Prostate gland (tissue), 2 donors: Measurements from ENCODE around the gene ID3. TPM values are rescaled to one million over a fixed set of nuclear protein-coding genes. Genes with fewer than 3 reads are reported as not detected.

ENCODE experiments used
- DNase-seq: peaks from one replicate; pipeline ENCODE4 v3.0.0-alpha.2; 2019; ENCODE audit warnings: low spot score
- H3K27ac ChIP-seq, 2 donors: fragments of 200-600 bp; sonication (generic); 2 replicates each; pipeline ENCODE4 v1.5.1; 2017 to 2019
- H3K27me3 ChIP-seq: fragments of 200-600 bp; sonication (generic); replicated peaks from 2 replicates; pipeline ENCODE4 v1.5.1; 2019; ENCODE audit not compliant: insufficient read depth
- H3K36me3 ChIP-seq, 2 donors: fragments of 200-600 bp; sonication (generic); 1 replicate in 1 of 2; 2 replicates in 1 of 2; pipeline versions ENCODE4 v1.5.1 to v1.8.1; 2017 to 2019
- H3K4me1 ChIP-seq: fragments of 200-600 bp; sonication (generic); replicated peaks from 2 replicates; pipeline ENCODE4 v1.5.1; 2019
- H3K4me3 ChIP-seq, 2 donors: fragments of 200-600 bp; sonication (generic); 2 replicates each; pipeline ENCODE4 v1.5.1; 2017 to 2019
- H3K9me3 ChIP-seq: fragments of 200-600 bp; sonication (generic); 2 replicates; pipeline ENCODE4 v1.5.1; 2017
- POLR2A ChIP-seq: fragments of 450-650 bp; IDR thresholded peaks from one replicate; pipeline ENCODE4 v1.6.1; 2016; ENCODE audit warnings: antibody characterized with exemption, mild to moderate bottlenecking
- POLR2AphosphoS5 ChIP-seq: sonication (generic); formaldehyde crosslinking; IDR thresholded peaks from one replicate; pipeline ENCODE4 v1.6.1; 2017; ENCODE audit warnings: antibody characterized with exemption
- WGBS: methylation state at CpG from one replicate; pipeline ENCODE4 v1.1.5; 2018; 5-methylcytosine and 5-hydroxymethylcytosine counted together
- intact Hi-C: fragments of 100-400 bp; cut with DNase I; formaldehyde crosslinking; loops from one replicate; pipeline ENCODE4 v1.14.2; 2022
- total RNA-seq, 2 donors: library from RNA; depleted of rRNA; stranded (reverse); fragments of >200 nt; gene quantifications; one replicate each; pipeline ENCODE4 v1.1.0, GENCODE V29; 2016
- TF ChIP-seq, protein P1 (sequence below), 4 experiments: fragments of 200-600 bp in 2 of 4; fragments of 450-650 bp in 2 of 4; sonication (generic) in 2 of 4; IDR thresholded peaks; 1 replicate in 3 of 4; 2 replicates in 1 of 4; pipeline ENCODE4 v1.5.1; 2016 to 2019; ENCODE audit warnings: antibody characterized with exemption in 4 of 4, mild to moderate bottlenecking in 2 of 4, moderate library complexity in 2 of 4

The ID3 gene
- total RNA-seq, 2 donors from 2014 or later = 151 to 184 TPM

- H3K4me1 ChIP-seq = no peaks in the 10 kb centered on the region
- no peak for DNase-seq
- no peaks in the 10 kb centered on the region for H3K36me3 ChIP-seq
- H3K27me3 ChIP-seq = no peaks in the 10 kb centered on the region
- intact Hi-C loops = no loop called here
- no peak overlapping the region for H3K4me3 ChIP-seq
- H3K9me3 ChIP-seq = no peaks in the 10 kb centered on the region
- H3K27ac ChIP-seq = no peak overlapping the region
- 82% methylated on average over 6 of the region's 6 CpGs for WGBS
- TF ChIP-seq POLR2A = no peak
- no peak for TF ChIP-seq POLR2AphosphoS5
- TF ChIP-seq, protein P1, sequence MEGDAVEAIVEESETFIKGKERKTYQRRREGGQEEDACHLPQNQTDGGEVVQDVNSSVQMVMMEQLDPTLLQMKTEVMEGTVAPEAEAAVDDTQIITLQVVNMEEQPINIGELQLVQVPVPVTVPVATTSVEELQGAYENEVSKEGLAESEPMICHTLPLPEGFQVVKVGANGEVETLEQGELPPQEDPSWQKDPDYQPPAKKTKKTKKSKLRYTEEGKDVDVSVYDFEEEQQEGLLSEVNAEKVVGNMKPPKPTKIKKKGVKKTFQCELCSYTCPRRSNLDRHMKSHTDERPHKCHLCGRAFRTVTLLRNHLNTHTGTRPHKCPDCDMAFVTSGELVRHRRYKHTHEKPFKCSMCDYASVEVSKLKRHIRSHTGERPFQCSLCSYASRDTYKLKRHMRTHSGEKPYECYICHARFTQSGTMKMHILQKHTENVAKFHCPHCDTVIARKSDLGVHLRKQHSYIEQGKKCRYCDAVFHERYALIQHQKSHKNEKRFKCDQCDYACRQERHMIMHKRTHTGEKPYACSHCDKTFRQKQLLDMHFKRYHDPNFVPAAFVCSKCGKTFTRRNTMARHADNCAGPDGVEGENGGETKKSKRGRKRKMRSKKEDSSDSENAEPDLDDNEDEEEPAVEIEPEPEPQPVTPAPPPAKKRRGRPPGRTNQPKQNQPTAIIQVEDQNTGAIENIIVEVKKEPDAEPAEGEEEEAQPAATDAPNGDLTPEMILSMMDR (IDR thresholded peaks at IDR 0.05) = no peak
These were observed 41.0 kb upstream of the ID3 start for GRCh38 chr1:23600283-23600682.

DNA sequence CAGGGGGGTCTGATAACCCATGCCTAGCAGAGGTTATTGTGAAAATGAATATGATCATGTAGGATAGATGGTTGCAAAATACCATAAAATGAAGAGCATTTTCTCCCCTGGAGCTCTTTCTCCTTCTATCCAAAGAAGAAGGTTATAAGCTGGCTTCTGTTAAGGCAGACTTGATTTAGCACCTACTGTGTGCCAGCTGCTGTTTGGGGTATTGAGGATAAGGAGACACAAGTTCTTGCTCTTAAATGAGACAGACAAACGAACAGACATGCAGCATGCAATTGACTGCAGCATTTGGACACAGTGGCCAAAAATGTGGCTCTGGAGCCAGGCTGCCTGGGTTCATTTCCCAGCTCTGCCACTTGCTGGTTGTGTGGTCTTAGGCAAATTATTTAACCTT is 39.8 kb upstream of the ID3 start:
- DNase-seq = no peak
- Histone ChIP-seq H3K27me3 (no peaks in the 10 kb centered on the region), H3K36me3 (no peaks in the 10 kb centered on the region), H3K4me1 (no peaks in the 10 kb centered on the region), H3K9me3 (no peaks in the 10 kb centered on the region), H3K27ac (no peak overlapping the region), H3K4me3 (no peak overlapping the region)
- TF ChIP-seq POLR2A = no peak
- intact Hi-C loops = no loop called here
- 73% methylated on average over 1 of the region's 1 CpG for WGBS

GRCh38 chr1:23598424-23598823 is 39.1 kb upstream of the ID3 start:
- 62% methylated on average over 8 of the region's 8 CpGs for WGBS
- H3K27ac ChIP-seq = no peak overlapping the region

DNA sequence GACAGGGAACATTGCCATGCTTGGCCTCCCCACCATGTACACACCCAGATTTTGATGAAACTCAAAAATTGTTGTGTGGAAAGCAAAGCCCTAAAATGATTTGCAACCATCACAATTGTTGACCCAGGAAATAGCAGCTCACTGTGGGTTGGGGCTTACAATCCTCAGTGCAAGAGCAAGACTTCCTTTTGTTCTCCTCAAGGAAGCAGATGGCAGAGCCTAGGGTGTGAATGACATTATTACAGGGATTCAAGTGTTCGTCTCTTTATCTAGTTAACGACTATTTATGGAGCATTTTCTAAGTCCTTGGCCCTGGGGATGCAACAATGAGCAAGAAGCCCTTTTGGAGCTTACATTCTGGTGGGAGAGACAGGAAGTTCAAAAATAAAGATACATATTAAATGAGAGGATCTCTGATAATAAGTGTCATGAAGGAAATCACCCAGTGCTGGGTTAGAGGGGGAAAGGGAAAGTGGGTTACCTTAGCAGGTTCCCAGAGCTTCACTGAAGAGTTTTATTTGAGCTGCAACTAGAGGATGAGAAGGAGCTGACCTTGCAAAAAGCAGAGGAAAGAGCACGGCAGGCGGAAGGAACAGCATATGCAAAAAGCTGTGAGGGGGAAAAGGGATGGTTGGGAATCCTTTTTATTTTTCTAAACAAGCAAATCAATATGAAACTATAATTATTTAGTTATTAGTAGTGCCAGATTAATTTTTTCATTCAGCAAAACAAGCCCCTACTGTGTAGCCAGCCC is 38.5 kb upstream of the ID3 start:
- no peaks in the 10 kb centered on the region for H3K9me3 ChIP-seq
- intact Hi-C loops = no loop called here
- H3K36me3 ChIP-seq = no peaks in the 10 kb centered on the region
- no peak overlapping the region for H3K4me3 ChIP-seq
- 67% methylated on average over 4 of the region's 4 CpGs for WGBS
- no peak for TF ChIP-seq POLR2AphosphoS5
- TF ChIP-seq, protein P1 (IDR thresholded peaks at IDR 0.05) = no peak
- TF ChIP-seq POLR2A = no peak
- no peak for DNase-seq
- no peaks in the 10 kb centered on the region for H3K27me3 ChIP-seq
- no peaks in the 10 kb centered on the region for H3K4me1 ChIP-seq
- H3K27ac ChIP-seq = no peak overlapping the region

More at GRCh38 chr1:23598424-23598823, 39.1 kb upstream of the ID3 start:
- TF ChIP-seq POLR2AphosphoS5 (no peak), POLR2A (no peak)
- TF ChIP-seq, protein P1 (IDR thresholded peaks at IDR 0.05) = no peak
- Histone ChIP-seq H3K4me1 (no peaks in the 10 kb centered on the region), H3K9me3 (no peaks in the 10 kb centered on the region), H3K36me3 (no peaks in the 10 kb centered on the region), H3K27me3 (no peaks in the 10 kb centered on the region), H3K4me3 (no peak overlapping the region)
- intact Hi-C loops = no loop called here
- DNase-seq = no peak

- H3K36me3 ChIP-seq = no peaks in the 10 kb centered on the region
- no peaks in the 10 kb centered on the region for H3K27me3 ChIP-seq
- H3K27ac ChIP-seq = no peak overlapping the region
- H3K9me3 ChIP-seq = no peaks in the 10 kb centered on the region
- no peak overlapping the region for H3K4me3 ChIP-seq
- intact Hi-C loops = no loop called here
- no peaks in the 10 kb centered on the region for H3K4me1 ChIP-seq
- no peak for TF ChIP-seq POLR2AphosphoS5
- TF ChIP-seq, protein P1 (IDR thresholded peaks at IDR 0.05) = no peak
- TF ChIP-seq POLR2A = no peak
- DNase-seq = no peak
- WGBS = 89% methylated on average over 10 of the region's 10 CpGs
These were observed 37.4 kb upstream of the ID3 start for GRCh38 chr1:23596382-23597358.
